Stimulated activated CD8-positive, alpha-beta memory T cell treated with anti-CD3 and anti-CD28 coated beads, Interleukin-7, amount 100 ng/mL, for 24 hours (primary cell): ENCODE measurements around the gene DUSP1.
"Not testable (repeated sequence)": the region's sequence is repeated elsewhere in the genome, so short reads cannot be mapped to it uniquely, and the experiment has no call there.

ENCODE experiments used
- DNase-seq: peaks from one replicate; pipeline ENCODE4 v3.0.0-alpha.2; 2020; ENCODE audit warnings: low read depth

The DUSP1 gene

GRCh38 chr5:172797771-172798191 is 26.8 kb upstream of the DUSP1 start:
- DNase-seq: no peak

GRCh38 chr5:172796306-172796705 is 25.3 kb upstream of the DUSP1 start:
- DNase-seq: no peak

GRCh38 chr5:172795318-172795977 is 24.5 kb upstream of the DUSP1 start:
- no peak for DNase-seq

- no peak for DNase-seq
These were observed 22.8 kb upstream of the DUSP1 start for GRCh38 chr5:172793577-172794488.

GRCh38 chr5:172792701-172793570 is 21.9 kb upstream of the DUSP1 start:
- no peak for DNase-seq

GRCh38 chr5:172791726-172792445 is 20.9 kb upstream of the DUSP1 start:
- no peak for DNase-seq

- no peak for DNase-seq
These were observed 20.3 kb upstream of the DUSP1 start for GRCh38 chr5:172791286-172791685.

GRCh38 chr5:172790496-172790889 is 19.5 kb upstream of the DUSP1 start:
- DNase-seq: no peak

GRCh38 chr5:172789687-172790495 is 18.9 kb upstream of the DUSP1 start:
- no peak for DNase-seq

GRCh38 chr5:172788771-172789686 is 18.0 kb upstream of the DUSP1 start:
- DNase-seq: no peak

GRCh38 chr5:172787538-172787937 is 16.5 kb upstream of the DUSP1 start:
- not testable (repeated sequence) for DNase-seq

- no peak for DNase-seq
These were observed 15.9 kb upstream of the DUSP1 start for GRCh38 chr5:172786736-172787462.

GRCh38 chr5:172785429-172786088 is 14.6 kb upstream of the DUSP1 start:
- DNase-seq: no peak

- DNase-seq: not testable (repeated sequence)
These were observed 13.2 kb upstream of the DUSP1 start for GRCh38 chr5:172784162-172784561.

GRCh38 chr5:172783319-172783718 is 12.3 kb upstream of the DUSP1 start:
- not testable (repeated sequence) for DNase-seq

GRCh38 chr5:172782169-172783039 is 11.4 kb upstream of the DUSP1 start:
- DNase-seq: no peak

- no peak for DNase-seq
These were observed 8.8 kb upstream of the DUSP1 start for GRCh38 chr5:172779691-172780341.
